ENCODE measurements around the gene TMEM141.
"Not testable (repeated sequence)": the region's sequence is repeated elsewhere in the genome, so short reads cannot be mapped to it uniquely, and the experiment has no call there.

The TMEM141 gene

DNA sequence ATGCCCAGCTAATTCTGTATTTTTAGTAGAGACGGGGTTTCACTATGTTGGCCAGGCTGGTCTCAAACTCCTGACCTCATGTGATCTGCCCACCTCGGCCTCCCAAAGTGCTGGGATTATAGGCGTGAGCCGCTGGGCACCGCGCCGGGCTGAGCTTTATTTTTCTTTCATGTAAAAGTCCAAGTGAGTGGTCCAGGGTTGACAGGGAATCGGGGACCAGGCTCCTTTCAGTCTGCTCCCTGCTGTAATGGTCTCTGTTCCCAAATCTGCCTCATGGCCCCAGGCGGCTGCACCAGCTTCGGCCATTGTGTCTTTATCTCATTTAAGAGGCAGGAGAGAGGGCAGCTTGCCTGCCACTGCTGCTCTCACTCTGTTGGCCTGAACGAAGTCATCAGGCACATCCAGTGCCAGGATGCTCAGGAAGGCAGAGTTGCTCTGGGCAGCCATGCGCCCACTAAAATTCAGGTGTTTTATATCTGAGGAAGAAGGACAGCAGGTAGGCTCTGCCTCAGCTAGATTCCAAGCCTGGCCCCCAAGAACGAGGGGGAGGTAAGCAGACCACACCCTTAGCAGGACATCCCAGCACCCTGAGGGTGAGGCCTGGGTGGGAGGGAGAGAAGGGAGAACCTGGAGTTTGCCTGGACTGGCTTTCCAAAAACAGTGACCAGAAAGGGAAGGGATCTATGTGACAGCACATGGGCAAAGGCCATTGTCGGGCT lies 3.3 kb downstream of the TMEM141 start:
- DNase-seq (ENCODE audit: low spot score), result no peak

DNA sequence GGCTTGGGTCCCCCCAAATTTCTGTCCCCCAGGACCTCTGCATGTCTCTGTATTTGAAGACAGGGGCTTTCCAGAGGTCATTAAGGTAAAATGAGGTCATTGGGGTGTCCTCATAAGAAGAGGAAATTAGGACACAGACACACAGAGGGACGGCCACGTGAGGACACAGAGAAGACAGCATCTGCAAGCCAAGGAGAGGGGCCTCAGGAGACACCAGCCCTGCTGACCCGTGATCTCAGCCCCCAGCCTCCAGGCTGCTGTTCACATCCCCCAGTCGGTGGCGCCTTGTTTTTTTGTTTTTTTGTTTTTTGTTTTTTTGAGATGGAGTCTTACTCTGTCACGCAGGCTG lies 3.8 kb downstream of the TMEM141 start:
- DNase-seq (ENCODE audit: low spot score), result no peak

DNA sequence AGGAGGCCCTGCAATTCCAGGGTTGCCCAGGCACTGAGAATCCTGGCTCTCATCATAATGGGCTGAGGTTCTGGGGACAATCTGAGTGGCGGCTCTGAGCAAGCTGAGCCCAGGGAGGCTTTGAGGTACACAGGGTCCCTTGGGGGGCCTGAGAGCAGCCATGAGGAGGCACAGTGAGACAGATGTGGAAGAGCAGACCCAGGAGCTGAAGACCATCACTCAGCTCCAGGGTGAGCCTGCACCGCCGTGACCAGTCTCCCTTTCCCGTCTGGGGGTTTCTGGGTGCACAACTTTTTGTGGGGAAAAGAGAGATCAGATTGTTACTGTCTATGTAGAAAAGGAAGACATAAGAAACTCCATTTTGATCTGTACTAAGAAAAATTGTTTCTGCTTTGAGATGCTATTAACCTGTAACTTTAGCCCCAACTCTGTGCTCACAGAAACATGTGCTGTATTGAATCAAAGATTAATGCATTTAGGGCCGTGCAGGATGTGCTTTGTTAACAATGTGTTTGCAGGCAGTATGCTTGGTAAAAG lies 5.2 kb downstream of the TMEM141 start, which contains the start of gene CCDC183:
TSS of gene CCDC183 (plus strand) at position 101 of the 537 bp plus-strand sequence. CDS start at position 161, 60 bp downstream.
- DNase-seq (ENCODE audit: low spot score), result no peak

DNA sequence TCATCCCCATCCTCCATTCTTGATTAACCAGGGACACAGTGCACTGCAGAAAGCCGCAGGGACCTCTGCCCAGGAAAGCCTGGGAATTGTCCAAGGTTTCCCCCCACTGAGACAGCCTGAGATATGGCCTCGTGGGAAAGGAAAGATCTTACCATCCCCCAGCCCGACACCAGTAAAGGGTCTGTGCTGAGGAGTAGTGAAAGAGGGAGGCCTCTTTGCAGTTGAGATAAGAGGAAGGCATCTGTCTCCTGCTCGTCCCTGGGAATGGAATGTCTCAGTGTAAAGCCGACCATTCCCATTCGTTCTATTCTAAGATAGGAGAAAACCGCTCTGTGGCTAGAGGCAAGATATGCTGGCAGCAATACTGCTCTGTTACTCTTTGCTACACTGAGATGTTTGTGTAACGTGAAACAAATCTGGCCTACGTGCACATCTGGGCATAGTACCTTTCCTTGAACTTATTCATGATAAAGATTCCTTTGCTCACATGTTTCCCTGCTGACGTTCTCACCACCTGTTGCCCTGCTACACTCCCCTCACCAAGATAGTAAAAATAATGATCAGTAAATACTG lies 5.7 kb downstream of the TMEM141 start:
- not testable (repeated sequence) for DNase-seq (ENCODE audit: low spot score)

- DNase-seq (ENCODE audit: low spot score), result no peak
These were observed 7.5 kb downstream of the TMEM141 start for GRCh38 chr9:136798708-136799078.

DNA sequence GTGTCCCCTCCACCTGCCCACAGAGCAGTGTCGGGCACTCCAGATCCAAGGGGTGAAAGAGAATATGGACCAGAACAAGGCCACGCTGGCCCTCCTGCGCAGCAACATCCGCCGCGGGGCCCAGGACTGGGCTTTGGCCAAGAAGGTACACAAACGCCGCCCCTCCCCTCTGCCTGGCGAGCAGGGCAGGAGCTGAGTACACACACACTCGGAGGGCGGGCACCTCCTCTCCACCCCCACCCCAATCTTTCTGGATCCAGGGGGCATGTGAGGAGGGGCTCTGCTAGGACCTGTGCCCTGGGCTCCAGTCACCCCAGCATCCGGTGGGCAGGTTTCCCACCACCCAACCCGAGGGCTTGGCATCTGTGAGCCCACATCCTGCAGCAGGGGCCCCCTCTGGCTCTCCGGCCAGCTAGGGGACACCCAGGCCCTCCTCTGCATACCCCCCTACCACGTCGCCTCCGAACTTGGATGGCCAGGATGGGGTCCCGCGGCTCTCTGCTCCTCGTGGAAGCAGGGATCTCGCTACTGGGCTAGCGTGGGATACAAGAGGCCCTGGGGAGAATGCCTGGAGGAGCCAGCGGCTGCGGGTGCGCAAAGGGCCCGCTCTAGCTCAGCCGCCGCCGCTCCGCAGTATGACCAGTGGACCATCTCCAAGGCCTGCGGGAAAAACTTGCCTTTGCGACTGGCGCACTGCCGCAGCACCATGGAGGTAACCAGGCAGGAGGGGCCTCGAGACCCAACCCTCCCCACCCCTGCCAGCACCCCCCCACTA lies 8.1 kb downstream of the TMEM141 start:
- no peak for DNase-seq (ENCODE audit: low spot score)

- DNase-seq (ENCODE audit: low spot score), result no peak
These were observed 8.9 kb downstream of the TMEM141 start for GRCh38 chr9:136799854-136800657.

GRCh38 chr9:136802321-136802720 lies 11.2 kb downstream of the TMEM141 start:
- no peak for DNase-seq (ENCODE audit: low spot score)

DNA sequence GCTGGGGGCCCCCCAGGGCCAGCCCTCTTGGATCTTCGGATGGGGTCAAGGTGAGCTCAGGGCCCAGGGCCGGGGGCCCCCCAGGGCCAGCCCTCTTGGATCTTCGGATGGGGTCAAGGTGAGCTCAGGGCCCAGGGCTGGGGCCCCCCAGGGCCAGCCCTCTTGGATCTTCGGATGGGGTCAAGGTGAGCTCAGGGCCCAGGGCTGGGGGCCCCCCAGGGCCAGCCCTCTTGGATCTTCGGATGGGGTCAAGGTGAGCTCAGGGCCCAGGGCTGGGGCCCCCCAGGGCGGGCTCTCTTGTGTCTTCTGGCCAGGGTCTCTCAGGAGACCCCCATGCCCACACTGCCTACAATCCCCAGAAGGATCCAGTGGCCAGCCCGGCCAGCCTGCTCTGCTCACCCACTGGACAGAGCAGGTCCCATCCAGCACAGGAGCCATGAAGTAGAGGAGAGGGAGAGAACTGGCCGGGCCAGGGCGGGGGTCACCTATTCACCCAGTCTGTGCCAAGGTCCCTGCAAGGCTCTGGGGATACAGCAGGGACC lies 11.9 kb downstream of the TMEM141 start:
- DNase-seq (ENCODE audit: low spot score), result not testable (repeated sequence)

GRCh38 chr9:136803551-136804508 lies 12.7 kb downstream of the TMEM141 start:
- DNase-seq (ENCODE audit: low spot score), result no peak

DNA sequence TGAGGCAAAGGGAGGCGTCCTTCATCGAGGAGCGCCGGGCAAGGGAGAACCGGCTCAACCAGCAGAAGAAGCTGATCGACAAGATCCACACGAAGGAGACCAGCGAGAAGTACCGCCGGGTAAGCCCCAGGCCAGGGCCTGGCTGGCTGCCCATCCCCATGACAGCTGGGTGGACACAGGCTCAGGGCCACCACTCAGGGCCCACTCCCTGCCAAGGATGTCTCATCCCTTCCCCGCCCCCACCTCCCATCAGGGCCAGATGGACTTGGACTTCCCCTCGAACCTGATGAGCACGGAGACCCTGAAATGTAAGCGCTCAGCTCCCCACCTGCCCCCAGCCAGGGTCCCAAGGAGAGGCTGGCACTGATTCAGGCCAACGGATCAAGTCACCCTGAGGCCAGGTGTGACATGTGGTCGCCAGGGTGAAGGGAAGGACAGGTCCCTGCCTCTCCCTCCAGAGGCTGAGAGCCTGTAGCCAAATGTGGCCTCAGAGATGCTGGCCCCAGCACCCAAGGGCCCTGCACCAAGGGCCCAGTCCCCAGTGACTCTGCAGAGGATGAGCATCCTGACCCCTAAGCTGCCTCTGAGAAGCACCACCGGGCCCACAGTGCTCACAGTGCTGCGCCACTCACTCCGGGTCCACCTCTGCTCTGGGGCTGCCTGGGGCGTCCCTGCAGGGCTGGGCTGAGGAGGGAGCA lies 13.5 kb downstream of the TMEM141 start:
- no peak for DNase-seq (ENCODE audit: low spot score)

GRCh38 chr9:136805207-136805740 lies 14.1 kb downstream of the TMEM141 start:
- DNase-seq (ENCODE audit: low spot score), result no peak

- no peak for DNase-seq (ENCODE audit: low spot score)
These were observed 14.9 kb downstream of the TMEM141 start for GRCh38 chr9:136806067-136806466.

DNA sequence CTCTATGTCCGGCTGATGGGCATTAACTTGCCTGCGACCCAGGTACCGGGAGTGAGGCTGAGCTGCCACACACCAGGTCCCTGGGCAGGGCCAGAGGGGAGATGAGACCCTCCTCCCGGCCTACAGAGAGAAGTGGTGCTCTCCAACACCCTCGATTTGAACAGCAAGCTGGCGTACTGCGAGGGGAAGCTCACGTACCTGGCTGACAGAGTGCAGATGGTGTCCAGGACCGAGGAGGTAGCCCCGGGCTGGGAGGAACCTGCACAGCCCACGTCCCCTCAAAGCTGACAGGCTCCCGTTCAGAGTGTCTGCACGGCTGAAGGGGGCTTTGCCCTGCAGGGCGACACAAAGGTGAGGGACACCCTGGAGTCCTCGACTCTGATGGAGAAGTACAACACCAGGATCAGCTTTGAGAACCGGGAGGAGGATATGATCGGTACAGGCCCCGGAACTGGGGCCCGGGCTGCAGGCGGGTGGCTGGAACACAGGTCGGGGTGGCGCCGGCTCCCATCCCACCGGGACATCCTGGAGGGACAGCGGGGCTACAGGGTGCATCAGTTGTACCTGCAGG lies 15.6 kb downstream of the TMEM141 start:
- no peak for DNase-seq (ENCODE audit: low spot score)

DNA sequence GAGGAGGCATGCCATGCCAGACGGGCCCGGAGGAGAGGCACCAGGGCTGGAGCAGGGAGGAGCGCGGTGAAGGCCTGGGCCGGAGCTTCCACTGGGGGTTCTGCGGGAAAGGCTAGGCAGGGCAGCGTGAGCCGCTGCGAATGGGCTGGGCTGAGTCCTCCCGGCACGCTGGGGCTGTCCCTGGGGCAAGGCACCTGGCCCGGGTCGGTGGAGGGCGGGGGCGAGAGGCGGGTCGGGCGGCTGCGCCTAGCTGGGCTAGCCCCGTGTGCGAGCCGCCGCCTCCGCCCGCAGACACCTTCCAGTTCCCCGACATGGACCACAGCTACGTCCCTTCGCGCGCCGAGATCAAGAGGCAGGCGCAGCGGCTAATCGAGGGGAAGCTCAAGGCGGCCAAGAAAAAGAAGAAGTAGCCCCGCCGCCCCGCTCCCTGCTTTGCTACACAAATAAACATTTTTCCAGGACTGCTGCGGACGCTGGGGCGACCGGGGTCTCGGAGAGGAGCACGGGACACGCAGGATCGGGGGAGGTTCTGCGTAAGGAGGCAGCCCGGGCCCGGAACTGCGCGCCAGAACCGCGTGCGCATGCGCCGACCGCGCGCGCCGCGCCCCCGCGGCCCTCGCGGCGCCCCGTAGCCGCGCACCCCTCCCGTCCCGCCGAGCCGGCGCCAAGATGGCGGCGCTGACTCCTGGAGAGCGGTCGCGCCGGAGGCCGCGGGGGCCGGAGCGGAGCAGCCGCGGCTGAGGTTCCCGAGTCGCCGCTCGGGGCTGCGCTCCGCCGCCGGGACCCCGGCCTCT lies 16.3 kb downstream of the TMEM141 start, which contains the start of gene RABL6:
TSS of gene RABL6 (plus strand) at position 668 of the 794 bp plus-strand sequence. CDS start 249 bp downstream, outside the sequence.
- DNase-seq (ENCODE audit: low spot score), result peak; percentile 90

DNA sequence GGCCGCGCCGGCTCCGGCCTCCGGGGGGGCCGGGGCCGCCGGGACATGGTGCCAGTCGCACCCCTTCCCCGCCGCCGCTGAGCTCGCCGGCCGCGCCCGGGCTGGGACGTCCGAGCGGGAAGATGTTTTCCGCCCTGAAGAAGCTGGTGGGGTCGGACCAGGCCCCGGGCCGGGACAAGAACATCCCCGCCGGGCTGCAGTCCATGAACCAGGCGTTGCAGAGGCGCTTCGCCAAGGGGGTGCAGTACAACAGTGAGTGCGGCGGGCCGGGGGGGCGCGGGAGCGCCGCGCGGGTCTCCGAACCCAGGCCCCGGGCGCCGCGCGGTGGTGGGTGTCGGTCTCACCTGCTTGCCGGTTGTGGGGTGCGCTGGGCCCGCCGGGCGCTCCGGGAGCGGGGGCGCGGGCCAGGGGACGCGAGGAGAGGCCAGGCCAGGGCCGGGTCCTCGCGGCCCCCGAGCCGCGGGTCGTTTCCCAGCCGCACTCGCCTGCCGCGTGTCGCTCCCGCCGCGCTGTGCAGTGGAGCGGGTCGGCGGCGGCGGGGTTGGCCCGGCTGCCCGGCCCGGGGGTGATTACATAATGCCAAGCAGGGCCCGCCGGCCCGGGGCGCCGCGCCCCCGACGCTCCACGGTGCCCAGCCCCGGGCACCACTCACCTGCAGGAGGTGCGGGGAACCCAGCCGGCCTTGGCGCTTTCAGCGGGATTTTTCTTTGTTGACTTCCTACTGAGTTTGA lies 17.1 kb downstream of the TMEM141 start:
- peak; percentile 72 for DNase-seq (ENCODE audit: low spot score)

- no peak for DNase-seq (ENCODE audit: low spot score)
These were observed 17.6 kb downstream of the TMEM141 start for GRCh38 chr9:136808806-136809158.
